Measurements from ENCODE around the gene GNAS. TPM values are rescaled to one million over a fixed set of nuclear protein-coding genes. Genes with fewer than 3 reads are reported as not detected.
"Not testable (repeated sequence)": the region's sequence is repeated elsewhere in the genome, so short reads cannot be mapped to it uniquely, and the experiment has no call there.

Gene GNAS
- total and polyA plus RNA-seq, 8 donors, result 723 to 2,039 (median 1,898) TPM

- H3K4me1 ChIP-seq, result peaks cover 0 to 5% of the 10 kb centered on the region in 2 donors
- no peak for TF ChIP-seq CTCF (IDR thresholded peaks at IDR 0.05)
- no peak overlapping the region for H3K27ac ChIP-seq
- ATAC-seq (no peak), DNase-seq (no peak)
- H3K27me3 ChIP-seq, result peaks cover 0 to 5% of the 10 kb centered on the region in 2 donors
- no peaks in the 10 kb centered on the region for H3K36me3 ChIP-seq
- H3K9me3 ChIP-seq, result no peaks in the 10 kb centered on the region
- H3K4me3 ChIP-seq, result no peak overlapping the region
- intact Hi-C loops (cut with DNase I), result no loop called here
These were observed 32.6 kb upstream of the GNAS start for GRCh38 chr20:58819921-58820320.

- H3K27me3 ChIP-seq; H3K36me3 ChIP-seq; intact Hi-C loops (cut with DNase I); ATAC-seq; H3K27ac ChIP-seq; H3K9me3 ChIP-seq; DNase-seq; H3K4me1 ChIP-seq; H3K4me3 ChIP-seq: not testable (repeated sequence)
These were observed 32.0 kb upstream of the GNAS start for GRCh38 chr20:58820515-58820914.

- ATAC-seq (peak; percentile 70), DNase-seq (no peak)
- H3K4me3 ChIP-seq, result no peak overlapping the region
- H3K36me3 ChIP-seq, result no peaks in the 10 kb centered on the region
- H3K4me1 ChIP-seq, result peaks cover 0 to 5% of the 10 kb centered on the region in 2 donors
- no peak overlapping the region for H3K27ac ChIP-seq
- no peak for TF ChIP-seq CTCF (IDR thresholded peaks at IDR 0.05)
- H3K27me3 ChIP-seq, result no peaks in the 10 kb centered on the region
- H3K9me3 ChIP-seq, result no peaks in the 10 kb centered on the region
- intact Hi-C loops (cut with DNase I), result no loop called here
These were observed 30.4 kb upstream of the GNAS start for GRCh38 chr20:58822149-58822548.

- intact Hi-C loops (cut with DNase I), result no loop called here
- no peak overlapping the region for H3K27ac ChIP-seq
- DNase-seq (no peak), ATAC-seq (no peak)
- H3K4me3 ChIP-seq, result no peak overlapping the region
- no peaks in the 10 kb centered on the region for H3K36me3 ChIP-seq
- H3K4me1 ChIP-seq, result peaks cover 0 to 5% of the 10 kb centered on the region in 2 donors
- no peak for TF ChIP-seq CTCF (IDR thresholded peaks at IDR 0.05)
- no peaks in the 10 kb centered on the region for H3K9me3 ChIP-seq
- H3K27me3 ChIP-seq, result no peaks in the 10 kb centered on the region
These were observed 29.5 kb upstream of the GNAS start for GRCh38 chr20:58822748-58823730.

- H3K9me3 ChIP-seq, result no peaks in the 10 kb centered on the region
- DNase-seq (no peak), ATAC-seq (no peak)
- no peak overlapping the region for H3K27ac ChIP-seq
- H3K36me3 ChIP-seq, result no peaks in the 10 kb centered on the region
- H3K4me1 ChIP-seq, result no peaks in the 10 kb centered on the region
- H3K4me3 ChIP-seq, result no peak overlapping the region
- H3K27me3 ChIP-seq, result no peaks in the 10 kb centered on the region
- intact Hi-C loops (cut with DNase I), result no loop called here
- no peak for TF ChIP-seq CTCF (IDR thresholded peaks at IDR 0.05)
These were observed 27.7 kb upstream of the GNAS start for GRCh38 chr20:58824843-58825242.

All from left lung (tissue), 10 donors.